HG03045 (cell line): ENCODE data around the gene INPP1.

Experiments used
- ATAC-seq: cut with Tn5 transposase; IDR thresholded peaks from one replicate; pipeline ENCODE4 v1.9.1; 2021; ENCODE audit warnings: mild to moderate bottlenecking, moderate library complexity; ENCODE audit not compliant: unreplicated experiment

Gene INPP1

GRCh38 chr2:190407662-190408537, 64.5 kb downstream of the INPP1 start, which contains the start of gene MFSD6:
Gene MFSD6, plus strand, starts transcription at chr2:190408355. Its CDS starts 27,675 bp downstream, at chr2:190436030.
- ATAC-seq: peak; percentile 67

GRCh38 chr2:190408538-190409271, 65.3 kb downstream of the INPP1 start:
- peak; percentile 63 for ATAC-seq

- no peak for ATAC-seq
Measured at GRCh38 chr2:190409616-190410015, 66.2 kb downstream of the INPP1 start.

DNA sequence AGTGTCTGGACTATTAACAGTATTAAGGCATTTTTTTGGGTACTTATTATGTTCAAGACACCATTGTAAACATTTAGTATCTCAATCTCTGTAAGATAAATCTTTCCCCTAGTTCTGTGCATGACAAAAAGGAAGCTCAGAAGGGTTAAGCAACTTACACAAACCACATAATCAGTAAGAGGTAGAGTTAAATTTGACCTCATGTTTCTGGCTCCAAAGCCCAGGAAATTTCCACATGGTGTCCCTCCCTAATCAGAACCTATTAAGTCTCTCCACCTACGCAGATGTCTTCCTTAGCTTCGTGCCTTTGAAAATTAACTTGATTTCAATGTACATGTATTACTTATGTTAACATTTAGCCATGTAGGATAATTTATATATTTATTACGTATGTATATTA, 66.8 kb downstream of the INPP1 start:
- ATAC-seq: no peak

- ATAC-seq: no peak
Measured at GRCh38 chr2:190412966-190413365, 69.6 kb downstream of the INPP1 start.

DNA sequence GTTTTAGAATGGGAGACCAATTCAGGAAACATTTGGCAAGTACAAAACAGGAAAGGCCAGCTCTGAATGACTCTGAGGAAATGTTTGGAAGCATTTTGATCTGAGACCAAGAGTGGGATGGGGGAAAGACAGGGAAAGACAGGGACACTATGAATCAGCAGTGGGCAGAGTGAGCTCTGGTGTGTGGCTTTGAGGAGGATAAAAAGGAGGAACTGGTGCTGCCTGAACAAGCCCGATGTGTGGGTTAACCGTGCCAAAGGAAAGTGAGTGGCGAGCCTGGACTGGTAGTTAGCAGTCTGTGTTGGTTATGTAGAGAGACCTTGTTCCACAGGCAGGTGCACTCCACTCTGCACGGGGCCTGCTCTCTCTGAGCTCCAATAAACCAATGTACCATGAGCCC, 70.0 kb downstream of the INPP1 start:
- no peak for ATAC-seq

GRCh38 chr2:190415251-190415650, 71.9 kb downstream of the INPP1 start:
- no peak for ATAC-seq

GRCh38 chr2:190415794-190416775, 72.7 kb downstream of the INPP1 start:
- ATAC-seq: no peak

GRCh38 chr2:190417045-190417842, 73.9 kb downstream of the INPP1 start:
- ATAC-seq: no peak

DNA sequence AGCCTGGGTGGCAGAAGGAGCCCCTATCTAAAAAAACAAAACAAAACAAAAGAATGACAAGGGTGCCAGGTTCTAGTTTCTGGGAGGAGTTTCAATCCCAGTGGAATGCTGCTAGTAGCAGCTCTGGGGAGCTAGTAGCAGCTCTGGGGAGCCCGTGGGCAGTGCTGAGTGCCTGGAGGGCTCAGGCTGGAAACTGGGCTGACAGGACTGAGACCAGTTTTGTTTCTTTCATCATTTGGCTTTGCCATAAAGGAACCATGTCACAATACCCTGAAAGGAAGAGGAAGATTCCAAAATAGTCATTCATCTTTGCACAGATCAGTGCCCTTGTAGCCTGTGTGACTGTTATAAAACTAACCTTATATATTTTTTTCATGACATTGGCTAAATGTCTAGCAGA, 75.3 kb downstream of the INPP1 start:
- no peak for ATAC-seq

DNA sequence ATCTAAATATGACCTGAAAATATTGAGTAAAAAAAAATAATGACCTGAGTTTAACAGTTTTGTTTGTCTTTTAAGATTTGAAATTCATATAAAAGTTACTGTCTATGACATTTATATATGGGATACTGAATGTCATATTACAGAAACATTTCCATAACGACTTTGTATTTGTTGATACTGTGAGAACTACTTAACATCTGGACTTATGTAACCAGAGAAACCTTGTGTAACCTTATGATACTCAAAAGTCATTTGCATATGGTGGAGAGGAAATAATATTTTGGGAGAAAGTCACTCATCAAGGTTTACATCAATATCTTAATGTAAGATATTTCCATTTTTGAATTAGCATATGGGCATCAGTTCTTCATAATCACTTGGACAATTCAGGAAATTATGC, 77.4 kb downstream of the INPP1 start:
- no peak for ATAC-seq
